Skeletal muscle tissue (tissue), 4 donors: Measurements from ENCODE around the gene TMEM119. TPM values are rescaled to one million over a fixed set of nuclear protein-coding genes. Genes with fewer than 3 reads are reported as not detected.

Experiments used
- H3K27ac ChIP-seq: one replicate; pipeline ENCODE4 v1.7.0; 2013; ENCODE audit warnings: mild to moderate bottlenecking, low read depth, low read length, inconsistent platforms
- H3K27me3 ChIP-seq, 3 donors: one replicate each; pipeline ENCODE4 v1.7.0; 2013; ENCODE audit warnings: low read length in 3 of 3; ENCODE audit not compliant: control insufficient read depth in 3 of 3, insufficient read depth in 3 of 3
- H3K36me3 ChIP-seq, 3 donors: one replicate each; pipeline ENCODE4 v1.7.0; 2013; ENCODE audit warnings: low read length in 3 of 3; ENCODE audit not compliant: control insufficient read depth in 3 of 3, insufficient read depth in 3 of 3
- H3K4me1 ChIP-seq, 3 donors: one replicate each; pipeline ENCODE4 v1.7.0; 2013; ENCODE audit warnings: low read length in 3 of 3, mild to moderate bottlenecking in 3 of 3; ENCODE audit not compliant: control insufficient read depth in 3 of 3, insufficient read depth in 3 of 3
- H3K4me3 ChIP-seq, 3 donors: one replicate each; pipeline ENCODE4 v1.7.0; 2013; ENCODE audit warnings: low read length in 3 of 3
- H3K9ac ChIP-seq, 3 donors: one replicate each; pipeline ENCODE4 v1.7.0; 2013; ENCODE audit warnings: low read length in 3 of 3, mild to moderate bottlenecking in 3 of 3, moderate library complexity in 2 of 3, low read depth in 1 of 3
- H3K9me3 ChIP-seq, 3 donors: one replicate each; pipeline ENCODE4 v1.7.0; 2013; ENCODE audit warnings: low read length in 3 of 3; ENCODE audit not compliant: control insufficient read depth in 3 of 3
- total RNA-seq: library from RNA; depleted of rRNA; stranded (reverse); fragments of >200 nt; gene quantifications from one replicate; pipeline ENCODE4 v1.2.3, GENCODE V29; 2014
- donor health status: Osteomylitis.

TMEM119 gene
- total RNA-seq, 1 donor from 2014 or later = 37.1 TPM

DNA sequence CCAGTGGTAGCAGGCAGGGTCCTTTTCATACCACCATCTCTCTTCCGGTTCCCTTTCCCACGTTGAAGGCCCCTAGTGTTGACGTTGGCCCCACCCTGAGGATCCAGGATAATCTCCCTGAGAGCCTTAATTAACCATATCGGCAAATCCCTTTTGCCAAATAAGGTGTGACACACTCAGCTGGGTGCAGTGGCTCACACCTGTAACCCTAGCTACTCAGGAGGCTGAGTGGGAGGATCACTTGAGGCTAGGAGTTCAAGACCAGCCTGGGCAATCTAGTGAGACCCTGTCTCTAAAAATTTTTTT, 2.8 kb upstream of the TMEM119 start:
- no peaks in the 10 kb centered on the region for H3K36me3 ChIP-seq
- H3K4me1 ChIP-seq = no peaks in the 10 kb centered on the region
- H3K27me3 ChIP-seq = no peaks in the 10 kb centered on the region
- H3K9ac ChIP-seq = no peak overlapping the region
- H3K9me3 ChIP-seq = no peaks in the 10 kb centered on the region
- no peak overlapping the region for H3K4me3 ChIP-seq
- no peak overlapping the region for H3K27ac ChIP-seq

DNA sequence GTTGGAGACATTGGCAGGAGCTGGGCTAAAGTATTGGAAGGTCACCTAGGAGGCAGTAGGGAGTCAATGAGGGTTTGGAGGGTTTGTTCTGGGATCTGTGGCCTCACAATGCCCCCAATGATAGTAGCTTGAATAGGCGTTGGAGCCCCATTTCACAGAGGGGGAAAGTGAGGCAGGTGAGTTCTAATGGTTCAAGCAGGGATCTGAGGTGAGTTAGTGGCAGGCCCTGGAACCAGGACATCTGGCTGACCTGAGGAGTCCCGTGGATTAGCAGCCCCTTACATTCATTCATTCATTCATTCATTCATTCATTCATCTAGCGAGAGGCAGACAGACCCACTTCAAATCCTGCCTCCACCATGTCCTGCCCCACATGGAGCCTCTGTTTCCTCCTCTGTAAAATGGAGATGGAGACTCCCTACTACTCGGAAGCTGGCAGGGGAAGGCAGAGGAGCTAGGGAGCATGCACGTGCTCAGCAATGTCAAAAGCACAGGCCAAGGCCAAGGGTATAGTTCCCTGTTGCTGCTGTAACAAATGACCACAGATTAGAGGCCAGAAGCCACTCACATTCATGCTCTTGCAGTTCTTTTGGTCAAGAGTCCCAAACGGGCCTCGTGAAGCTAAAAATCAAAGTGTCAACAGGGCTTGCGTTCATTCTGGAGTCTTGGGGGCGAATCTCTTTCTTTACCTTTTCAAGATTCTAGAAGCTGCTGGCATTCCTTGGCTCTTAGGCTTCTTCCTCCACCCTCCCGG, 2.2 kb upstream of the TMEM119 start:
- no peaks in the 10 kb centered on the region for H3K9me3 ChIP-seq
- no peak overlapping the region for H3K9ac ChIP-seq
- no peaks in the 10 kb centered on the region for H3K27me3 ChIP-seq
- H3K27ac ChIP-seq = no peak overlapping the region
- no peak overlapping the region for H3K4me3 ChIP-seq
- H3K4me1 ChIP-seq = no peaks in the 10 kb centered on the region
- H3K36me3 ChIP-seq = no peaks in the 10 kb centered on the region

GRCh38 chr12:108599541-108599940, 1.7 kb upstream of the TMEM119 start:
- no peaks in the 10 kb centered on the region for H3K27me3 ChIP-seq
- H3K36me3 ChIP-seq = no peaks in the 10 kb centered on the region
- no peaks in the 10 kb centered on the region for H3K4me1 ChIP-seq
- no peaks in the 10 kb centered on the region for H3K9me3 ChIP-seq
- H3K9ac ChIP-seq = no peak overlapping the region
- no peak overlapping the region for H3K4me3 ChIP-seq
- no peak overlapping the region for H3K27ac ChIP-seq

GRCh38 chr12:108598553-108599250, 818 bp upstream of the TMEM119 start:
- Histone ChIP-seq H3K36me3 (no peaks in the 10 kb centered on the region), H3K27me3 (no peaks in the 10 kb centered on the region), H3K9me3 (no peaks in the 10 kb centered on the region), H3K27ac (peak overlapping the region; percentile 44), H3K4me1 (no peaks in the 10 kb centered on the region), H3K9ac (no peak overlapping the region), H3K4me3 (peak overlapping the region in 1 of 3 donors; percentile 31)

DNA sequence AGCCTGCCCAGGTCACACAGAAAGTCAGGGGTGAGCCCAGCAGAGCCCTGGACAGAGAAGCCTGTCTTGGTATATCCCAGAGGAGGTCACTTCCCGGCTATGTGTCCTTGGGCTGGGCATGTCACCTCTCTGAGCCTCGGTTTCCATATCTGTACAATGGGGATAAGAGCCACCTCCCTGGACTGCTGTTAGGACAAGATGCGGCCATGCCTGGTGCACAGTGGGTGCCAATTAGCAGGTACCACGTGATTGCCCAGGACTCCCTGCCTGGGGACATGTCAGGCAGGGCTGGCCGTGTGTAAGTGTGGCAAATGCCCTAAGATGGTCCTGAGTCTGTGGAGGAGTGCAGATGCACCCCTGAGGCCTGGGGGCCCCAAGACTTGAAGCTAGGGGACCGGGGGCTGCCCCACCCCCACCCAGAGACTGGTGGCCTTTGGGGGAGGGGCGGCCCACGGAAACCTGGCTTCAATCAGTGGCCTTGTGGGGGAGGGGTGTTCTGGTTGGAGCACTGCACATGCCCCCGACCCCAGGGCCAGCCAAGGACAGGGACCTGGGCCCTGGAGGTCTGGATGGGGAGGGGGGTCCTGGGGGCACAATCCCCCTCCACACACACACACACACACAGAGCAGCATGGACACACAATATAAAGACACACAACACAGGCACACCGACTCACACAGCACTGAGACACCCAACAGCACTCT, 878 bp downstream of the TMEM119 start:
- no peaks in the 10 kb centered on the region for H3K9me3 ChIP-seq
- peak overlapping the region in 1 of 3 donors; percentile 8 for H3K9ac ChIP-seq
- H3K4me3 ChIP-seq = peak overlapping the region; percentile 52 to 67 (median 61)
- no peaks in the 10 kb centered on the region for H3K4me1 ChIP-seq
- H3K36me3 ChIP-seq = no peaks in the 10 kb centered on the region
- peak overlapping the region; percentile 30 for H3K27ac ChIP-seq
- H3K27me3 ChIP-seq = no peaks in the 10 kb centered on the region

DNA sequence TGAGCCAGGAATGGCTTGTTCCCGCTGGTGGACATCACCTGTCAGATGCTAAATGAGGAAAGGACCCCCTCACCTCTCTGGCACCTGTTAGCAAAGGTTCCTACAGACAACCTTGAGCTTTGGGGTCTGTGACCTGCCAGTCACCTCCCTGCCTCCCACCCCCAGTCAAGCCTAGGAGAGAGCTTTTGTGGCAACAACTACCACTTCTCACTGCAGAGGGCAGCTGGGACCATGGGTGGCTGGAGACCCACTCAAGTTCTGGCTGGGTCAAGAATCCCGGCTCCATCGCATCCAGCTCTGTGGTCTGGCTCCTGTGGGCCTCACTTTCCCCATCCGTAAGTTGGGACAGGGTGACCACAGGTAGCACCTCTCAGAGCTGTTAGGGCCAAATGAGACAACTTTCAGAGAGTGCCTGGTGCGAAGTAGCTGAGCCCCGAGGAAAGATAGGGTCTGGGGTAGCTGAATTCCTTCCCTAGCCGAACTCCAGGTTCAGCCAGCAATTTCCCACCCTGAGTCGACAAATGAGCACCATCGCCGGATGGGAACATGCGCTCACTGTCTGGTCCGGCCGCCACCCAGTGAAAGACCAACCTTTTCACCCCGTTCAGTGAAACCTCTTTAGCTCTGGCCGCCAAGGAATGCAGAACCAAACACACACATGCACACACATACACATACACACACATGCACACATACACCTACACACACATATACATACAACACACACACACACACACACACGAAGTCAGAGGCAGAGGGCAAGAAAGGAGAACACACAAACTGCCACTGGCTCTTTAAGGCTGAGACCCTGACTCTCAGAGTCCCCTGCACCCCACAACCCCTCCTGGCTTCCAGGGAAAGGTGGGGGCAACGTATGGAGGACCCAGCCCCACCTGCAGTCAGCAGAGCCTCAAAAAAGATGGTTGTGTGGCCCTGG, 1.9 kb downstream of the TMEM119 start:
- H3K27ac ChIP-seq = peak overlapping the region; percentile 30
- H3K9ac ChIP-seq = no peak overlapping the region
- H3K4me3 ChIP-seq = peak overlapping the region in 2 of 3 donors; percentile 26 to 33
- H3K27me3 ChIP-seq = no peaks in the 10 kb centered on the region
- H3K9me3 ChIP-seq = no peaks in the 10 kb centered on the region
- H3K4me1 ChIP-seq = no peaks in the 10 kb centered on the region
- no peaks in the 10 kb centered on the region for H3K36me3 ChIP-seq

- Histone ChIP-seq H3K9ac (no peak overlapping the region), H3K9me3 (no peaks in the 10 kb centered on the region), H3K4me1 (no peaks in the 10 kb centered on the region), H3K27me3 (no peaks in the 10 kb centered on the region), H3K27ac (no peak overlapping the region), H3K36me3 (no peaks in the 10 kb centered on the region), H3K4me3 (no peak overlapping the region)
These were observed 2.7 kb downstream of the TMEM119 start for GRCh38 chr12:108594960-108595710.

DNA sequence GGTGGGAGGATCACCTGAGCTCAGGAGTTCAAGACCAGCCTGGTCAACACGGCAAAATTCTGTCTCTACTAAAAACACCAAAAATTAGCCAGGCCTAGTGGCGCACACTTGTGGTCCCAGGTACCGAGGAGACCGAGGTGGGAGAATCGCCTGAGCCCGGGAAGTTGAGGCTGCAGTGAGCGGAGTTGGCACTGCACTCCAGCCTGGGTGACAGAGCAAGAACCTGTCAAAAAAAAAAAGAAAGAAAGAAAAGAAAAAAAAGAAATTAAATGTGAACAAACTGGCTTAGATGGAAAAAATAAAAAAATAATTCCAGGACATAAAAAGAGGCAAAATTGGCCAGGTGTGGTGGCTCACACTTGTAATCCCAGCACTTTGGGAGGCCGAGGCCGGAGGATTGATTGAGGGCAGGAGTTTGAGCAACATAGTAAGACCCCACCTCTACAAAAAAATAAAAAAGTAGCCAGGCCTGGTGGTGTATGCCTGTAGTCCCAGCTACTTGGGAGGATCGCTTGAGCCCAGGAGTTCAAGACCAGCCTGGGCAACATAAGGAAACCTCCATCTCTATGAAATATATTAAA, 3.5 kb downstream of the TMEM119 start:
- no peaks in the 10 kb centered on the region for H3K4me1 ChIP-seq
- H3K27ac ChIP-seq = no peak overlapping the region
- H3K9me3 ChIP-seq = no peaks in the 10 kb centered on the region
- H3K4me3 ChIP-seq = no peak overlapping the region
- H3K27me3 ChIP-seq = no peaks in the 10 kb centered on the region
- no peak overlapping the region for H3K9ac ChIP-seq
- H3K36me3 ChIP-seq = no peaks in the 10 kb centered on the region
